Measurements from ENCODE around the gene ZNF805.
"Not testable (repeated sequence)": the region's sequence is repeated elsewhere in the genome, so short reads cannot be mapped to it uniquely, and the experiment has no call there.

ZNF805 gene

DNA sequence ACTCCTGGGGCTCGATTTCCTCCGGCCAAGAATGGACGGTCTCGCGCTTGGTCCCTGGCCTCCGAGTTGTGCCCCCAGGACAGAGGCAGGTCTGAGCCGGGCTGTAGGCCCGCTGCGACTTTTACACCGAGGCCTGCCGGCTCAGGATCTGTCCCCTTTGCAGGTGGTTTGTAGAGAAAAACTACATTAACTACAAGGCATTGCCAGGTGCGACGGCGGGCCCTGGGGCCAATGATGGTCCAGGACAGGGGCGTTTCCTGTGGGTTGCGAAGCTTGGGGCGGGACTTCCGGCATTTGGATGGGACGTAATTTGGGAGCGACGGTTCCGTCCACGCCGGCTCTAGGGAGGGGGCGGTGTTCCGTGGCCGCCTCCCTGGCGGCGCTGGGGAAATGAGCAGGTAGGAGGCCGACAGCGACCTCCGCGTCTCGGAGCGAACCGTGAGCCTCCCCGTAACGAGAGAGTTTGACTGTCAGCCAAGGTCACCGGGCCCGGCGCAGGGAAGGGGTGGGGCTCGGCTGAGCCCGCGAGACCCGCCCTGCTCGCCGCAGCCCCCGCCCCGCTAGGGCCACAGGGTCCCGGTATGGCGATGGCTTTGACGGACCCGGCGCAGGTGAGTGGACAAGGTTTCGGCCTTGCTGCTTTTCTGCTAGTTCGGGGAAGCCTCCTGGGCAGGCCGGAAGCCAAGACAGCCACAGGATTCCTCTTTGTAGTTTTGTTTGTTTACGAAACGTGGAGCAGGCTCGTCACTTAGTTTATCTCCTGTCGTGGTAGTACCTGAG lies at the start of gene ZNF805:
Gene ZNF805 (plus strand): TSS at position 322 of the 780 bp plus-strand sequence. CDS start 260 bp downstream, at position 582.
- peak; percentile 99 for DNase-seq

DNA sequence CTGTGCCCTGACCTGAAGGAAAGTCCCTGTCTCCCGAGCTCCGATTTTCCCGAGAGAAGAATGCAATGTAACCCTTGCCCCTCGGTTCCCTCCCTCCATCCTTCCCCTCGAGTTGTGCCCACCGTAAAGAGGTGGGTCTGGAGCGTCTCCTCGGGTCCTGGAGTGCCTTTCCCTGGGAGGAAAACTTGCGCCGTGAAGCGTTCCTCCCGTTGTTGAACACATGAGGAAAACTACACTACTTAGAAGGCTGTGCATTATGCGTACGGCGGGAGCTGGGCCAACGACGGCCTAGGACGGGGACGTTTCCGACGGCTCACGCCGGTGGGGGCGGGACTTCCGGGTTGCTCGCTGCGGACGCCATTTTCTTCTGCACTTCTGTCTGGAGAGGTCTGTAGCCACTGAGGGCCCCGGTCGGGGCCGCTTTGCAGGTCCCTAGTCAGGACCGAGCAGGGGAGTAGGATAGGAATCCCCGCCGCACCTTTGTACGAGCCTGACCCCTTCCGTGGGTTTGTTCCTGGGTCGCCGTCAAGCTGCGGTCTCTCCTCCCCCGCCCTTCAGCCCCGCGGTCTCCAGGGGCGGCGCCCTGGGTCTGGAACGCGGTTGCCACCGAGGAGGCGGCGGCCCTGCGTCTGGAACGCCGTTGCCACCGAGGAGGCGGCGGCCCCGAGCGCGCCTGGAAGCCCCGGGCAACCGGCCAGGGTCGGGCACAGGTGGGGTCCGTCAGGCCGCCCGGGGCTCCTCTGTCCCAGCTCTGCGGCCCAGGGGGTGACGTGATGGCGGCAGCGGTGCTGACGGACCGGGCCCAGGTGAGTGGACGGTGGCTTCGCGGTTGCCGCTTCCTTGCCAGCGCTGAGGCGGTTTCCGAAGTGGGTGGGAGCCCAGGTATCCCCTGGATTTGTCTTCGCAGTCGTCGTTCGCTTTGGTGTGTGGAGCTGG lies 49.0 kb upstream of the ZNF805 start, which contains the start of gene ZNF264:
Gene ZNF264 (plus strand): TSS at position 360 of the 936 bp plus-strand sequence. CDS start 414 bp downstream, at position 774.
- DNase-seq, result peak; percentile 96

GRCh38 chr19:57192077-57192420 lies 48.4 kb upstream of the ZNF805 start:
- DNase-seq, result no peak

GRCh38 chr19:57192993-57193392 lies 47.4 kb upstream of the ZNF805 start:
- DNase-seq, result no peak

- not testable (repeated sequence) for DNase-seq
These were observed 42.6 kb upstream of the ZNF805 start for GRCh38 chr19:57197874-57198273.

- no peak for DNase-seq
These were observed 38.3 kb upstream of the ZNF805 start for GRCh38 chr19:57202160-57202559.

- DNase-seq, result no peak
These were observed 30.1 kb upstream of the ZNF805 start for GRCh38 chr19:57210381-57210780.

GRCh38 chr19:57212109-57212508 lies 28.3 kb upstream of the ZNF805 start:
- DNase-seq, result no peak

GRCh38 chr19:57227502-57227901 lies 12.9 kb upstream of the ZNF805 start:
- DNase-seq, result no peak

GRCh38 chr19:57231686-57232085 lies 8.7 kb upstream of the ZNF805 start:
- no peak for DNase-seq

GRCh38 chr19:57233207-57233606 lies 7.2 kb upstream of the ZNF805 start:
- no peak for DNase-seq

GRCh38 chr19:57239982-57240310 lies 486 bp upstream of the ZNF805 start:
- DNase-seq, result no peak

DNA sequence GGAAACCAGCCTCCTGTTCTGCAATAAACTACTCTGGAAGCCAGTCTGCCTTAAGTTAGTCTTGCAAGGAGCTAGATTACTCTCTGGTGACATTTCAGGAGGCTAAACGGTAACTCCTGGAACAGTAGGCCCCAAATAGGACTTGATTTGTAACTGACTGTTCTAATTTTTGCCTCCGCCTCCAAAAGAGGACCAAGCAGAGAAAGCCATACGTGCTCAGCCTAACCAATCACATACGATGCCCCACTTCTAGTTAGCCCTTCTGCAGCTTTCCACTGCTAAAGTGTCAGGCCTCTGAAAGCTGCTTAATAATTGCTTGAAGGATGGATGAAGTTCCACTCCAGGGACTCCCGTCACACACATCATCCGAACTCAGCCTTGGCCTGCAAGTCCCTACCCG lies 744 bp downstream of the ZNF805 start:
- DNase-seq, result peak; percentile 51

DNA sequence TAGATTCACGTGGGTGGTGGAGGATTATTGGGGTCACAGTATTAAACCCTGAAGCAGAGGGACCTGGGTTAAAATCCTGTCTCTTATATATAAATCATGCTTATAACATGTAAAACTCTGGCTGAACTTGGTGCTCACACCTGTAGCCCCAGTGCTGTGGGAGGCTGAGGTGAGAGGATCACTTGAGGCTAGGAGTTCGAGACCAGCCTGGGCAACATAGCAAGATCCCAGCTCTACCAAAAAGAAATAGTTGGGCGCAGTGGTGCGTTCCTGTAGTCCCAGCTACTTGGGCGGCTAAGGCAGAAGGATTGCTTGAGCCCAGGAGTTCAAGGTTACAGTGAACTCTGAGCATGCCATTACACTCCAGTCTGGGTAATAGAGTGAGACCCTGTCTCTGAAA lies 2.4 kb downstream of the ZNF805 start:
- no peak for DNase-seq

DNA sequence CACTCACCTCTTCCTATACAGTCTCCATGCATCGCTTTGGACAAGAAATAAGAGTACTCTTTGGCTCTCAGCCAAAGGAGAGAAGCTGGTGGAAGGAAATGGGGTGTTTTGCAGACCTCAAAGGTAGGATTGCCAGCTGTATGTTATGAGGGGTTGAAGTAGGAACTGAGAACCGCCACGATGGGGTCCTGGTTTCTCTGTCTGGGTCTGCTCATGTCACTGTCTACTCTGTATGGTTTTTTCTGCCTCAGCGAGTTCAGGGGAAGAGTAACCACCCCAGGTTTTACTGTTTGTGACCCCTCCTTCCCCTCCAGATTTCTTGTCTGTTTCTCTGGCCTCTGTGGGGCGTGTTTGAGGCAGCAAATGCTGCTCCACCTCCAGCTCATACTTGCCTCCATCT lies 4.1 kb downstream of the ZNF805 start:
- no peak for DNase-seq

DNA sequence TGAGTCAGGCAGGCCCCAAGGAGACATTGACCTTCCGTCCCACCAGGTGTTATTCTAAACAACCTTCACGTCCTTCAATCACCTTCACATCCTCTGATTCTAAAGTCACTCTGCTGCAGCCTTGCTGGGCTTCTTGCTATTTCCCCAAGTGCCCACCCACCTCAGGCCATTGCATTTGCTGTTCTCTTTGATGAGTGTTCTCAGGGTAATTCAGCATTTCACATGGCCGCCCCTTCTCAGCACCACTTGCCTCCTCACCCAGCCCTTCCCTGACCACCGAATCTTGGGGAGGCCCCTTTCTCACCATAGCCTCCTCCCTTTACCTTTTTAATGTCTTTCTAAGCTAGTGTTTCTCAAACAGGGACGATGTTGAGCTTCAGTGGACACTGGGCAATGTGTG lies 4.6 kb downstream of the ZNF805 start:
- DNase-seq, result no peak

- no peak for DNase-seq
These were observed 5.5 kb downstream of the ZNF805 start for GRCh38 chr19:57245959-57246358.

DNA sequence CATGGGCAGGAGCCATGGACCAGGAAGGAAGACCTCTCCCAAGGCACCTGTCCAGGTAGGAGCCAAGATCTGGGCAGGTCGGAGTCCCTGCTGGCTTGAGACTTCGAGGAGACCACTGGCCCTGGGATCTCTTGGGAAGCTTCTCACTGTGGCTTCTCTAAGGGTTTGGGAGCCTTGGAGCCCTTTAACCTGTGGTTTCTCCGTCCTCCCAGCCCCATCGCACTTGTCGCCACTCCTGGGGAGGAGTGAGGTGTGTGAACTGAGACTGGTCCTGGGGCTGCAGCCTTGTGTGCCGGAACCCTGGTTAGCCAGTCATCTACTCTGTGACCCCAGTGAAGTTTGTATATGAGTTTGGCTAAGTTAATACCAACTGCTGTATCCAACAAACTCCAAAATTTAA lies 8.2 kb downstream of the ZNF805 start:
- no peak for DNase-seq

DNA sequence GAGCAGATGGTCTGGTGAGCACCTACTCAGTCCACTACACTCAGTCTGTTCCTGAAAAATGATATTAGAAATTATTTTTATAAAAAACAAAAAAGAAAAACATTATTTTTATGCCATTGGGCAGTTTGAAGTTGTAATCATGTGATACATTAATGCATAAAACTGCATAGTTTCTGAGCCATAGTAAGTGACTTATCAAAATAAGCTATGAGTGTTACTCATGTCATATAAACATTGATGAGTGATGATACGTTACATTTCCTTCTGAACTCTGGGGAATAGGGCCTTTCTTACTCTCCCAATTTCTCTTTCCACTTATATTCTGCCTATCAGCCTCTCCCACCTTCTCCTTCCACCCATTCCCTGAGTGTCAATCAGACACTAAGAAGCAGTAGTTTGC lies 8.9 kb downstream of the ZNF805 start:
- no peak for DNase-seq

DNA sequence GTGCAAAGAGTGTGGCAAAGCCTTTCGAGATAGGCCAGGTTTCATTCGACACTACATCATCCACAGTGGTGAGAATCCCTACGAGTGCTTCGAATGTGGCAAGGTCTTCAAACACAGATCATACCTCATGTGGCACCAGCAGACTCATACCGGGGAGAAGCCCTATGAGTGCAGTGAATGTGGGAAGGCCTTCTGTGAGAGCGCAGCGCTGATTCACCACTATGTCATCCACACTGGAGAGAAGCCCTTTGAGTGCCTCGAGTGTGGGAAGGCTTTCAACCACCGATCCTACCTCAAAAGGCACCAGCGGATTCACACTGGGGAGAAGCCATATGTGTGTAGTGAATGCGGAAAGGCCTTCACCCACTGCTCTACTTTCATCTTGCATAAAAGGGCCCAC lies 13.3 kb downstream of the ZNF805 start:
- not testable (repeated sequence) for DNase-seq

DNA sequence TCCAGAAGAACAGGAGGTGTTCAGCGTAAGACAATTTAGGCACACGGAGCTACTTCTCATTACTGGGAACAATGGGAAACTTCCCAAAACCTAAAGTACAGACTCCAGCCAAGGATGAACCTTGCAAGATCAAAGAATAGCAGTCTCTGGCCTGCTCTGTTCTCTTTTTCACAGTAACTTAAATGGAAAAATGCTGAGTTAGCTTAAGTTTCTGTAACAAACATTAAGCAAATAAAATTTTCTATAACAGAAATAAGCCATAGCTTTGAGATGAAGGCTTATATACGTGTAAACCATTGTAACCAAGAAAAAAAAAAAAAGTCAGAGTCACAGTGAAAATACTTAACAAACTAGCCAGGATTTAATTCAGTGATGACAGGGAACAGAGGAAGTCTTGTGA lies 21.6 kb downstream of the ZNF805 start:
- no peak for DNase-seq

DNA sequence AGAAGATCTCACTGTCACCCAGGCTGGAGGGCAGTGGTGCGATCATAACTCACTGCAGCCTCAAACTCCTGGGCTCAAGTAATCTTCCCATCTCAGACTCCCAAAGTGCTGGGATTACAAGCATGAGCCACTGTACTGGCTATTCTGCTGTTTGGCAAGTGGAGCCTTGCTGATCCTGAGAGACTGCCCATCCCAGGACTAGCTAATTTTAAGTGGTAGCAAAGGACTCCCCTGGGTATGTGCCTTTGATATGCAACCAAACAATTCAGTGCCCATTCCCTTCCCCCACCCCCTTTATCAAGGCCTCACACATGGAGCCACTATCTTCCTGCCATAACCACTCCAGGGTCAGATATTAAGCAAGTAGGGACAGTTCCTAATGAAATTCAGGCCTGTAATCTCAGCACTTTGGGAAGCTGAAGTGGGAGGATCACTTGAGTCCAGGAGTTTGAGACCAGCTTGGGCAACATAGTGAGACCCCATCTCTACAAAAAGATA lies 22.9 kb downstream of the ZNF805 start:
- no peak for DNase-seq

DNA sequence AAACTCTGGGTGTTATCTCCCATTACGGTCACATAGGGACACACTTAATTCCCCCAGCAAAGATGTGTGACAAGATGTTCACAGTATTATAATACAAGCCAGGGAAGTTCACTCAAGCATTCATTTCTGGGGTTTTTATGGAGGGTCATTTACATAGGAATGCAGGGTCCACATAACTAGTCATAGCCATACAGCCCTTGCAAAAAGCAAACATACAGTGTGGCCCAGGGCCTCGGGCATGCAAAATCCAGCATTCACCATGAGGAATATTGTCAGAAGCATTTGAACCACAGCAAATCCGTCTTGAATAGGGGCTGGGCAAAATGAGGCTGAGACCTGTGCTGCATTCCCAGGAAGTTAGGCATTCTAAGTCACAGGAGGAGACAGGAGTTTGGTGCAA lies 26.9 kb downstream of the ZNF805 start:
- DNase-seq, result no peak
